A549 (cell line): Measurements from ENCODE around the gene CAP2. TPM values are rescaled to one million over a fixed set of nuclear protein-coding genes. Genes with fewer than 3 reads are reported as not detected.
A peak's percentile ranks its signal among the peaks of the same experiment; 100 is the strongest.
"Not testable (repeated sequence)": the region's sequence is repeated elsewhere in the genome, so short reads cannot be mapped to it uniquely, and the experiment has no call there.

Experiments used
- ATAC-seq, 2 experiments: fragments of 200-7000 bp in 1 of 2; fragments of >200 bp in 1 of 2; cut with Nextera tagmentation in 1 of 2; cut with Tn5 transposase in 1 of 2; 3 replicates each; pipeline versions ENCODE4 v1.8.0 to v1.9.1; 2018 to 2020; ENCODE audit warnings: mild to moderate bottlenecking in 1 of 2, moderate library complexity in 1 of 2
- CTCF ChIA-PET: fragments of 300-600 bp; sonication (Branson Sonifier 250); formaldehyde crosslinking; extraction: SDS; loops from one replicate; lab custom pipeline; 2021; ENCODE audit warnings: antibody characterized with exemption, inconsistent platforms; lab: Yijun Ruan, JAX
- POLR2A ChIA-PET: fragments of 350-600 bp; formaldehyde crosslinking; extraction: SDS; loops from one replicate; lab custom pipeline; 2021; ENCODE audit warnings: antibody characterized with exemption, inconsistent platforms; lab: Yijun Ruan, JAX
- DNase-seq, 2 experiments: peaks; one replicate each; pipeline versions ENCODE4 v3.0.0 to v3.0.0-alpha.2; 2011 to 2016; ENCODE audit warnings: low read depth in 1 of 2, low spot score in 1 of 2
- FAIRE-seq: peaks from 2 replicates; lab custom pipeline; 2011; peaks lifted over from hg19 to GRCh38; lab: Jason Lieb, UNC
- H3K27ac ChIP-seq, 2 experiments: fragments of >200 bp; sonication (Bioruptor Twin); formaldehyde crosslinking; 3 replicates each; pipeline ENCODE4 v1.5.1; 2016 to 2017
- H3K4me1 ChIP-seq: fragments of >200 bp; sonication (Bioruptor Twin); formaldehyde crosslinking; 3 replicates; pipeline ENCODE4 v1.6.1; 2016
- H3K4me2 ChIP-seq: fragments of >200 bp; sonication (Bioruptor Twin); formaldehyde crosslinking; 3 replicates; pipeline ENCODE4 v1.6.1; 2016
- H3K4me3 ChIP-seq: fragments of >200 bp; sonication (Bioruptor Twin); formaldehyde crosslinking; 3 replicates; pipeline ENCODE4 v1.5.1; 2016
- H3K9me3 ChIP-seq: fragments of >200 bp; sonication (Bioruptor Twin); formaldehyde crosslinking; 3 replicates; pipeline ENCODE4 v1.6.1; 2016
- BHLHE40 ChIP-seq: IDR thresholded peaks from 2 replicates; pipeline ENCODE4 v1.6.1; 2012; ENCODE audit warnings: low read depth, low read length, inconsistent platforms
- CBX2 ChIP-seq: fragments of 200-600 bp; sonication (generic); IDR thresholded peaks from 2 replicates; pipeline ENCODE4 v1.6.1; 2016; ENCODE audit warnings: low read depth, mild to moderate bottlenecking, borderline replicate concordance
- CEBPB ChIP-seq, 2 experiments: fragments of >200 bp in 1 of 2; sonication (Bioruptor Twin) in 1 of 2; formaldehyde crosslinking in 1 of 2; IDR thresholded peaks; 2 replicates each; pipeline ENCODE4 v1.6.1; 2012 to 2016
- CHD4 ChIP-seq: fragments of 200-600 bp; sonication (generic); IDR thresholded peaks from 2 replicates; pipeline ENCODE4 v1.6.1; 2016; ENCODE audit warnings: antibody characterized with exemption, mild to moderate bottlenecking, borderline replicate concordance
- EHMT2 ChIP-seq: fragments of 200-600 bp; sonication (generic); IDR thresholded peaks from 2 replicates; pipeline ENCODE4 v1.6.1; 2016; ENCODE audit warnings: antibody characterized with exemption, low read depth, mild to moderate bottlenecking, moderate library complexity
- FOSL2 ChIP-seq, 2 experiments: fragments of 450-650 bp in 1 of 2; fragments of >200 bp in 1 of 2; sonication (Bioruptor Twin) in 1 of 2; formaldehyde crosslinking; IDR thresholded peaks; 2 replicates each; pipeline versions ENCODE4 v1.5.0 to v1.6.1; 2016 to 2020; ENCODE audit warnings: mild to moderate bottlenecking in 1 of 2, moderate library complexity in 1 of 2
- FOXS1 ChIP-seq: fragments of 250-450 bp; sonication (Bioruptor Pico); IDR thresholded peaks from 2 replicates; pipeline ENCODE4 v1.5.0; 2020; ENCODE audit warnings: mild to moderate bottlenecking, moderate library complexity
- GATA3 ChIP-seq: IDR thresholded peaks from 2 replicates; pipeline ENCODE4 v1.6.1; 2012; ENCODE audit warnings: borderline replicate concordance
- HEYL ChIP-seq: fragments of 250-450 bp; sonication (Bioruptor Pico); IDR thresholded peaks from 2 replicates; pipeline ENCODE4 v1.8.0; 2021; ENCODE audit warnings: mild to moderate bottlenecking, moderate library complexity
- HOXA7 ChIP-seq: fragments of 250-450 bp; sonication (Bioruptor Pico); IDR thresholded peaks from 2 replicates; pipeline ENCODE4 v1.5.0; 2020; ENCODE audit warnings: mild to moderate bottlenecking, moderate library complexity
- HOXB13 ChIP-seq: fragments of 250-450 bp; sonication (Bioruptor Pico); IDR thresholded peaks from 2 replicates; pipeline ENCODE4 v1.5.0; 2020; ENCODE audit warnings: low read depth, mild to moderate bottlenecking, moderate library complexity
- JUN ChIP-seq, 2 experiments: fragments of >200 bp; sonication (Bioruptor Twin); formaldehyde crosslinking; IDR thresholded peaks; 2 replicates in 1 of 2; 3 replicates in 1 of 2; pipeline ENCODE4 v1.6.1; 2016 to 2017
- JUNB ChIP-seq: fragments of >200 bp; sonication (Bioruptor Twin); formaldehyde crosslinking; IDR thresholded peaks from 2 replicates; pipeline ENCODE4 v1.6.1; 2016
- NR3C1 ChIP-seq: fragments of >200 bp; sonication (Bioruptor Twin); formaldehyde crosslinking; IDR thresholded peaks from 3 replicates; pipeline ENCODE4 v1.6.1; 2017
- RAD21 ChIP-seq, 2 experiments: fragments of >200 bp in 1 of 2; sonication (Bioruptor Twin) in 1 of 2; formaldehyde crosslinking in 1 of 2; IDR thresholded peaks in 1 of 2; conservative IDR thresholded peaks in 1 of 2; 2 replicates in 1 of 2; 3 replicates in 1 of 2; pipeline ENCODE4 v1.6.1; 2012 to 2018; ENCODE audit warnings: inconsistent platforms in 1 of 2
- TFCP2L1 ChIP-seq: fragments of 250-450 bp; sonication (Bioruptor Pico); IDR thresholded peaks from 2 replicates; pipeline ENCODE4 v1.5.0; 2021; ENCODE audit warnings: mild to moderate bottlenecking
- WGBS: methylation state at CpG from one replicate; pipeline ENCODE4 v1.1.6; 2017; ENCODE audit errors: missing lambda C conversion rate; 5-methylcytosine and 5-hydroxymethylcytosine counted together
- polyA plus RNA-seq, 4 experiments: library from polyadenylated mRNA; depleted of rRNA in 3 of 4; stranded (reverse); fragments of >200 nt; fragmentation: RNase III in 1 of 4; extraction: RNeasy Plus Mini Kit Qiagen cat#74134 plus additional on column Dnase treatment in 1 of 4; gene quantifications; 2 replicates in 3 of 4; 3 replicates in 1 of 4; pipeline ENCODE4 v1.2.3, GENCODE V29; 2011 to 2017
- TF ChIP-seq, protein P1 (sequence below): fragments of >200 bp; sonication (Bioruptor Twin); formaldehyde crosslinking; IDR thresholded peaks from 2 replicates; pipeline ENCODE4 v1.6.1; 2016
- TF ChIP-seq, protein P2 (sequence below): fragments of >200 bp; sonication (Bioruptor Twin); formaldehyde crosslinking; IDR thresholded peaks from 3 replicates; pipeline ENCODE4 v1.6.1; 2016

Gene CAP2
- polyA plus RNA-seq, 2 of the 4 experiments (the other 2 are of a cell fraction), result 27.2 to 43.3 TPM

DNA sequence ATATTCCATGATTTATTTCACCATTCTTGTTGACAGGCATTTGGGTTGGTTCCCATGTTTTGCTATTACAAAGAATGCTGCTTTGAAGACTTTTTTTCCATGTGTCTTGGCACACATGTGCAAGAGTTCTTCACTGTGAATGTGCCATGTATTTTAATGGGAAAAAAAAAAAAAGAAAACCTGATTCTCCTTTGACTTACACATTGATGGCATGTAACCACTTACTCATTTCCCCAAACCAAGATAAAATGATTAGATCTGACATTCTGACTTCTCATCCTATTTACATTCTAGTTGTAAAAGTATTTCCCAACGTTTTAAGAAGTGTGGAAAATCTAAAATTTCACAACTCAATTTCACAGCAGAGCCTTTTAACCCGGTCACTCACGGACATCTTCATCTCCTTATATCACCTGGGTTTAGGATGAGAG is 4.4 kb downstream of the CAP2 start:
- H3K4me1 ChIP-seq, result peaks cover 15% of the 10 kb centered on the region
- 51% methylated on average over 3 of the region's 3 CpGs for WGBS
- peak in 1 of 2 experiments; percentile 34 for DNase-seq
- TF ChIP-seq GATA3, result peak; percentile 28; the same call in 1 of the 2 replicates
- TF ChIP-seq CEBPB (IDR thresholded peaks at IDR 0.05), result peak; percentile 35 to 64; a peak in 3 of 4 replicates
- peak; percentile 30; the same call in 1 of the 2 replicates for TF ChIP-seq JUNB
- TF ChIP-seq CHD4, result no peak
- TF ChIP-seq TFCP2L1 (CRISPR knock-in tag), result no peak
- TF ChIP-seq, protein P1, sequence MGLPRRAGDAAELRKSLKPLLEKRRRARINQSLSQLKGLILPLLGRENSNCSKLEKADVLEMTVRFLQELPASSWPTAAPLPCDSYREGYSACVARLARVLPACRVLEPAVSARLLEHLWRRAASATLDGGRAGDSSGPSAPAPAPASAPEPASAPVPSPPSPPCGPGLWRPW, result peak; percentile 45; the same call in 1 of the 2 replicates
- no peak for TF ChIP-seq FOSL2 (IDR thresholded peaks at IDR 0.05)
- TF ChIP-seq FOSL2 (CRISPR knock-in tag; IDR thresholded peaks at IDR 0.05), result peak; percentile 9; the same call in 1 of the 2 replicates
- TF ChIP-seq, all 56 proteins: peak for 5
- no peak overlapping the region for H3K4me3 ChIP-seq
- H3K4me2 ChIP-seq, result peak overlapping the region; percentile 28; the same call in 2 of the 3 replicates
- H3K27ac ChIP-seq, result peak overlapping the region in 1 of 2 experiments; percentile 53; a peak in 1 of 6 replicates
- ChIA-PET CTCF (no interaction called here), POLR2A (no interaction called here)
- no peak for ATAC-seq
- H3K9me3 ChIP-seq, result no peaks in the 10 kb centered on the region
- FAIRE-seq, result no peak

DNA sequence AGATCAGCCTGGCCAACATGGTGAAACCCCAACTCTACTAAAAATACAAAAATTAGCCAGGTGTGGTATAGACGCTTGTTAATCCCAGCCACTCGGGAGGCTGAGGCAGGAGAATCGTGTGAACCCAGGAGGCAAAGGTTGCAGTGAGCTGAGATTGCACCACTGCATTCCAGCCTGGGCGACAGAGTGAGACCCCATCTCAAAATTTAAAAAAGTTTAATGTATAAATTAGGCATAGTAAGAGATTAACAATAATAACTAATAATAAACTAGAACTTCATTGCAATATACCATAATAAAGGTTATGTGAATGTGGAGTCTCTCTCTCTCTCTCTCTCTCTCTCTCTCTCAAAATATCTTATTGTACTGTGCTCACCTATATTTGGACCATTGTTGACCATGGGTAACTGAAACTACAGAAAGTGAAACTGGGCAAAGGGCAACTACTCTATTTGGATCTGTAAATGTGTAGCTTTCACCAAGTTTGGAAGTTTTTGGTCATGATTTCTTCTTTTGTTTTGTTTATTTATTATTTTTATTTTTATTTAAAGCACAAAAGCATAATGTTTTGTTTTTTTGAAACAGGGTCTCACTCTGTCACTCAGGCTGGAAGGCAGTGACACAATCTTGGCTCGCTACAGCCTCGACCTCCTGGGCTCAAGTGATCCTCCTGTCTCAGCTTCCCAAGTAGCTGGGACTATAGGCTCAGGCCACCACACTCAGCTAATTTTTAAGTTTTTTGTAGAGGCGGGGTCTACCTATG is 12.0 kb downstream of the CAP2 start:
- Histone ChIP-seq H3K4me2 (peak overlapping the region; percentile 17; the same call in 1 of the 3 replicates), H3K4me1 (peaks cover 12% of the 10 kb centered on the region), H3K27ac (peak overlapping the region in 1 of 2 experiments; percentile 41; a peak in 1 of 6 replicates)
- H3K9me3 ChIP-seq, POLR2A ChIA-PET, H3K4me3 ChIP-seq, DNase-seq, ATAC-seq, FAIRE-seq: not testable (repeated sequence)
- CTCF ChIA-PET, result interaction anchor here (0.6 to 1.1 kb wide), 3 partner anchors 12 to 173 kb away, joined by 3 read pairs; no protein-coding TSS in a partner anchor
- 89% methylated on average over 7 of the region's 7 CpGs for WGBS

DNA sequence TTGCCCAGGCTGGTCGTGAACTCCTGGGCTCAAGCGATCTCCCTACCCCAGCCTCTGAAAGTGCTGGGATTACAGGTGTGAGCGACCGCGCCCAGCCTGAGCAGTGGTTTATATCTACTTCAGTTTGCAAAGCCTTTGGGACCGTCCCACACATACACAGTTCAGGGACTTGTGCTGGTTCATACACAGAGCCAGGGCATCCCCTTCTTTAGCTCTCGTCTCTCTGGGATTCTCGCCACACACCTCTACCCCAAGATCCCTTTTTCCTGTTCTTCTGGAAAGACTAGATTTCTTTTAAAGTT is 12.5 kb downstream of the CAP2 start:
- no peak overlapping the region for H3K4me2 ChIP-seq
- 92% methylated on average over 8 of the region's 8 CpGs for WGBS
- H3K27ac ChIP-seq, result peak overlapping the region in 1 of 2 experiments; percentile 41; a peak in 1 of 6 replicates
- DNase-seq, result no peak
- peaks cover 12% of the 10 kb centered on the region for H3K4me1 ChIP-seq
- no peak for FAIRE-seq
- peaks cover 7% of the 10 kb centered on the region; the same call in 1 of the 3 replicates for H3K9me3 ChIP-seq
- no peak overlapping the region for H3K4me3 ChIP-seq
- ChIA-PET CTCF (interaction anchor here (0.7 to 1.1 kb wide), 3 partner anchors 11 to 172 kb away, joined by 3 read pairs; no protein-coding TSS in a partner anchor), POLR2A (no interaction called here)
- no peak for ATAC-seq
- TF ChIP-seq CBX2, result no peak
- TF ChIP-seq CHD4, result no peak
- TF ChIP-seq EHMT2, result no peak
- no peak for TF ChIP-seq BHLHE40
- TF ChIP-seq NR3C1, result no peak
- TF ChIP-seq JUN (IDR thresholded peaks at IDR 0.05), result no peak
- no peak for TF ChIP-seq GATA3
- TF ChIP-seq FOXS1, result no peak
- TF ChIP-seq, protein P1, result no peak
- TF ChIP-seq HEYL, result no peak
- TF ChIP-seq, protein P2, sequence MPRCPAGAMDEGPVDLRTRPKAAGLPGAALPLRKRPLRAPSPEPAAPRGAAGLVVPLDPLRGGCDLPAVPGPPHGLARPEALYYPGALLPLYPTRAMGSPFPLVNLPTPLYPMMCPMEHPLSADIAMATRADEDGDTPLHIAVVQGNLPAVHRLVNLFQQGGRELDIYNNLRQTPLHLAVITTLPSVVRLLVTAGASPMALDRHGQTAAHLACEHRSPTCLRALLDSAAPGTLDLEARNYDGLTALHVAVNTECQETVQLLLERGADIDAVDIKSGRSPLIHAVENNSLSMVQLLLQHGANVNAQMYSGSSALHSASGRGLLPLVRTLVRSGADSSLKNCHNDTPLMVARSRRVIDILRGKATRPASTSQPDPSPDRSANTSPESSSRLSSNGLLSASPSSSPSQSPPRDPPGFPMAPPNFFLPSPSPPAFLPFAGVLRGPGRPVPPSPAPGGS, result no peak
- no peak for TF ChIP-seq TFCP2L1 (CRISPR knock-in tag)
- TF ChIP-seq FOSL2 (IDR thresholded peaks at IDR 0.05), result no peak
- TF ChIP-seq FOSL2 (CRISPR knock-in tag; IDR thresholded peaks at IDR 0.05), result no peak
- TF ChIP-seq RAD21 (conservative IDR thresholded peaks at IDR 0.05 in 1 of 2, IDR thresholded peaks at IDR 0.05 in 1 of 2), result no peak
- no peak for TF ChIP-seq HOXA7 (CRISPR knock-in tag)
- no peak for TF ChIP-seq HOXB13 (CRISPR knock-in tag)
